GM12878 (cell line): ENCODE data around the gene ACER3. TPM values are rescaled to one million over a fixed set of nuclear protein-coding genes. Genes with fewer than 3 reads are reported as not detected.

Source experiments
- ATAC-seq: fragments of 200-7000 bp; cut with Tn5 transposase; 3 replicates; pipeline ENCODE4 v1.9.1; 2020; ENCODE audit warnings: mild to moderate bottlenecking, moderate library complexity
- BruUV-seq: library from RNA; stranded (reverse); fragments of 400-500 nt; replicated peaks from 2 replicates; lab custom pipeline; 2021; lab: Mats Ljungman, UMichigan
- CTCF ChIA-PET: fragments of 300-600 bp; sonication (Branson Sonifier 250); formaldehyde crosslinking; extraction: SDS; loops from one replicate; lab custom pipeline; 2021; ENCODE audit warnings: inconsistent platforms; lab: Yijun Ruan, JAX
- POLR2A ChIA-PET: fragments of 350-600 bp; formaldehyde crosslinking; extraction: SDS; loops from one replicate; lab custom pipeline; 2021; ENCODE audit warnings: inconsistent platforms; lab: Charles Lee
- RAD21 ChIA-PET: fragments of 300-600 bp; sonication (Branson Sonifier 250); formaldehyde crosslinking; loops from one replicate; lab custom pipeline; 2023; ENCODE audit warnings: antibody characterized with exemption; ENCODE audit not compliant: unreplicated experiment; lab: Charles Lee
- SMC1A ChIA-PET: fragments of 300-600 bp; sonication (Branson Sonifier 250); formaldehyde crosslinking; loops from one replicate; lab custom pipeline; 2023; ENCODE audit not compliant: unreplicated experiment, uncharacterized antibody; lab: Charles Lee
- DNase-seq: peaks from one replicate; pipeline ENCODE4 v3.0.0-alpha.2; 2011; ENCODE audit warnings: low read depth, low spot score
- FAIRE-seq: peaks from 3 replicates; lab custom pipeline; 2011; peaks lifted over from hg19 to GRCh38; lab: Jason Lieb, UNC
- H2AFZ ChIP-seq: 2 replicates; pipeline ENCODE4 v1.6.0; 2011; ENCODE audit warnings: low read depth, low read length, control low read depth; ENCODE audit not compliant: control insufficient read depth
- H3K27ac ChIP-seq: 2 replicates; pipeline ENCODE4 v1.5.1; 2011; ENCODE audit warnings: control low read depth; ENCODE audit not compliant: control insufficient read depth, insufficient read depth
- H3K27me3 ChIP-seq, 2 experiments: replicated peaks in 1 of 2; 2 replicates each; pipeline versions ENCODE4 v1.6.0 to v1.6.1; 2011; ENCODE audit warnings: low read length in 1 of 2; ENCODE audit not compliant: control insufficient read depth in 2 of 2, insufficient read depth in 2 of 2
- H3K36me3 ChIP-seq, 2 experiments: 2 replicates each; pipeline ENCODE4 v1.5.1; 2011; ENCODE audit warnings: low read length in 1 of 2; ENCODE audit not compliant: control insufficient read depth in 2 of 2, insufficient read depth in 2 of 2
- H3K4me1 ChIP-seq: 2 replicates; pipeline ENCODE4 v1.6.1; 2011; ENCODE audit warnings: mild to moderate bottlenecking, low read length, moderate library complexity, mixed read lengths; ENCODE audit not compliant: control insufficient read depth, insufficient read depth
- H3K4me2 ChIP-seq: 2 replicates; pipeline ENCODE4 v1.6.0; 2011; ENCODE audit warnings: control low read depth; ENCODE audit not compliant: control insufficient read depth, insufficient read depth
- H3K4me3 ChIP-seq: fragments of 200-600 bp; sonication (generic); 2 replicates; pipeline ENCODE4 v1.5.1; 2016
- H3K79me2 ChIP-seq: 2 replicates; pipeline ENCODE4 v1.6.0; 2011; ENCODE audit warnings: low read length; ENCODE audit not compliant: control insufficient read depth, insufficient read depth
- H3K9ac ChIP-seq: 2 replicates; pipeline ENCODE4 v1.8.0; 2011; ENCODE audit warnings: low read length, control low read depth, mixed read lengths; ENCODE audit not compliant: control insufficient read depth, insufficient read depth
- H3K9me3 ChIP-seq: replicated peaks from 3 replicates; pipeline ENCODE4 v1.5.1; 2011; ENCODE audit warnings: mild to moderate bottlenecking, low read length; ENCODE audit not compliant: control insufficient read depth, insufficient read depth
- H4K20me1 ChIP-seq: 2 replicates; pipeline ENCODE4 v1.6.0; 2011; ENCODE audit not compliant: control insufficient read depth, insufficient read depth
- DPF2 ChIP-seq: fragments of 450-650 bp; IDR thresholded peaks from 2 replicates; pipeline ENCODE4 v1.6.1; 2017; ENCODE audit warnings: mild to moderate bottlenecking
- FOXK2 ChIP-seq: fragments of 450-650 bp; IDR thresholded peaks from 2 replicates; pipeline ENCODE4 v1.6.1; 2017; ENCODE audit warnings: mild to moderate bottlenecking, moderate library complexity
- LARP7 ChIP-seq: fragments of 450-650 bp; IDR thresholded peaks from 2 replicates; pipeline ENCODE4 v1.6.1; 2017; ENCODE audit warnings: mild to moderate bottlenecking
- MEF2B ChIP-seq: fragments of 450-650 bp; IDR thresholded peaks from 2 replicates; pipeline ENCODE4 v1.6.1; 2018; ENCODE audit warnings: mild to moderate bottlenecking, moderate library complexity; ENCODE audit not compliant: partially characterized antibody, poor library complexity, severe bottlenecking
- NR2C2 ChIP-seq: IDR thresholded peaks from 2 replicates; pipeline ENCODE4 v1.6.1; 2011; ENCODE audit warnings: borderline replicate concordance, low read depth; ENCODE audit not compliant: control insufficient read depth, insufficient read length
- PRDM15 ChIP-seq: fragments of 450-650 bp; formaldehyde crosslinking; IDR thresholded peaks from 2 replicates; pipeline ENCODE4 v1.4.0; 2020; ENCODE audit warnings: mild to moderate bottlenecking, moderate library complexity
- SP1 ChIP-seq: IDR thresholded peaks from one replicate; pipeline ENCODE4 v1.6.1; 2011; ENCODE audit warnings: low read depth, low read length
- TCF7 ChIP-seq: IDR thresholded peaks from 2 replicates; pipeline ENCODE4 v1.6.1; 2014; ENCODE audit warnings: antibody characterized with exemption, borderline replicate concordance
- WGBS: methylation state at CpG from one replicate; pipeline ENCODE4 v1.1.6; 2016; ENCODE audit warnings: low lambda C conversion rate; ENCODE audit not compliant: insufficient replicate concordance, insufficient coverage; ENCODE audit errors: missing lambda C conversion rate; 5-methylcytosine and 5-hydroxymethylcytosine counted together
- in situ Hi-C: fragments of 300-500 bp; cut with MboI; formaldehyde crosslinking; loops from 9 replicates; pipeline ENCODE4 v1.14.3; 2018; ENCODE audit warnings: mixed read lengths
- intact Hi-C: fragments of 100-400 bp; cut with micrococcal nuclease; formaldehyde crosslinking; loops from one replicate; pipeline ENCODE4 v1.14.2; 2022; ENCODE audit not compliant: unreplicated experiment
- polyA plus RNA-seq, 11 experiments: library from polyadenylated mRNA; depleted of rRNA in 4 of 11; unstranded in 6 of 11; stranded (reverse) in 5 of 11; fragments of >200 nt; fragmentation: Nextera tagmentation in 4 of 11; fragmentation: Illumina TruSeq in 1 of 11; extraction: Ambion mirVana in 4 of 11; extraction: Trizol in 1 of 11; gene quantifications; 1 replicate in 1 of 11; 2 replicates in 10 of 11; pipeline versions ENCODE4 v1.2.1 to v1.2.3, GENCODE V29; 2011 to 2016; ENCODE audit warnings: inconsistent platforms in 2 of 11, missing spikeins in 2 of 11, low read depth in 1 of 11
- total RNA-seq, 4 experiments: library from RNA; depleted of rRNA in 3 of 4; stranded (reverse); fragments of >200 nt in 3 of 4; fragmentation: Illumina TruSeq in 1 of 4; extraction: Trizol in 1 of 4; gene quantifications; 2 replicates each; pipeline versions ENCODE4 v1.2.1 to v1.2.3, GENCODE V29; 2013 to 2021
- TF ChIP-seq, protein P1 (sequence below): fragments of 450-650 bp; IDR thresholded peaks from 2 replicates; pipeline ENCODE4 v1.6.1; 2016; ENCODE audit warnings: mild to moderate bottlenecking
- TF ChIP-seq, protein P2 (sequence below): IDR thresholded peaks from 2 replicates; pipeline ENCODE4 v1.6.1; 2011; ENCODE audit warnings: low read depth, low read length, improper control_type of control experiment, borderline replicate concordance
- TF ChIP-seq, protein P3 (sequence below): fragments of 450-650 bp; IDR thresholded peaks from 2 replicates; pipeline ENCODE4 v1.6.1; 2017; ENCODE audit warnings: antibody characterized with exemption, mild to moderate bottlenecking, moderate library complexity

ACER3 gene
- total and polyA plus RNA-seq, 10 of the 15 experiments (the other 5 are each of a cell fraction or from before 2014, with no cell fraction given), result 2.8 to 17.4 (median 10.3) TPM

DNA sequence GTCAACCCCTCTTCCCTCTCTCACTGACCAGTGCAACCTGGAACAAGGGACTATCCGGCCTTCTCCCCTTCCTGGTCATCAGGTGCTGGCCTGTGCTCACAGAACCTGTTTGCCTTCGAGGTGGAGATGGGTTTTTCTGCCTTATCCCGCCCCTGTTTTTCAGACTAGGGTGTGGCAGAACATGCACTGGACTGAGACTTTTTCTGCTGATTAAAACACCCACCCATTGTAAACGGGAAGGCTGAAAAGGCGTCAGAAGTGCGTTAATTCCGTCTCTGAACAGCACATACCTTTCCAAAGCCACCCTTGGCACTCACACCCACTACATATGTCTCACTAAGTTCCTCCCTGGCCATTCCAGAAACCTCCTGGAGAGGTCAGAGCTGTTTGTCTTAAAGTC lies 169.1 kb downstream of the ACER3 start (continued):
- TF ChIP-seq, protein P1, sequence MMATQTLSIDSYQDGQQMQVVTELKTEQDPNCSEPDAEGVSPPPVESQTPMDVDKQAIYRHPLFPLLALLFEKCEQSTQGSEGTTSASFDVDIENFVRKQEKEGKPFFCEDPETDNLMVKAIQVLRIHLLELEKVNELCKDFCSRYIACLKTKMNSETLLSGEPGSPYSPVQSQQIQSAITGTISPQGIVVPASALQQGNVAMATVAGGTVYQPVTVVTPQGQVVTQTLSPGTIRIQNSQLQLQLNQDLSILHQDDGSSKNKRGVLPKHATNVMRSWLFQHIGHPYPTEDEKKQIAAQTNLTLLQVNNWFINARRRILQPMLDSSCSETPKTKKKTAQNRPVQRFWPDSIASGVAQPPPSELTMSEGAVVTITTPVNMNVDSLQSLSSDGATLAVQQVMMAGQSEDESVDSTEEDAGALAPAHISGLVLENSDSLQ, result no peak
- TF ChIP-seq, protein P2, sequence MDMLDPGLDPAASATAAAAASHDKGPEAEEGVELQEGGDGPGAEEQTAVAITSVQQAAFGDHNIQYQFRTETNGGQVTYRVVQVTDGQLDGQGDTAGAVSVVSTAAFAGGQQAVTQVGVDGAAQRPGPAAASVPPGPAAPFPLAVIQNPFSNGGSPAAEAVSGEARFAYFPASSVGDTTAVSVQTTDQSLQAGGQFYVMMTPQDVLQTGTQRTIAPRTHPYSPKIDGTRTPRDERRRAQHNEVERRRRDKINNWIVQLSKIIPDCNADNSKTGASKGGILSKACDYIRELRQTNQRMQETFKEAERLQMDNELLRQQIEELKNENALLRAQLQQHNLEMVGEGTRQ, result no peak
- no peak for TF ChIP-seq FOXK2
- TF ChIP-seq DPF2, result no peak
- TF ChIP-seq SP1, result no peak
- no peak for TF ChIP-seq PRDM15 (CRISPR knock-in tag)

DNA sequence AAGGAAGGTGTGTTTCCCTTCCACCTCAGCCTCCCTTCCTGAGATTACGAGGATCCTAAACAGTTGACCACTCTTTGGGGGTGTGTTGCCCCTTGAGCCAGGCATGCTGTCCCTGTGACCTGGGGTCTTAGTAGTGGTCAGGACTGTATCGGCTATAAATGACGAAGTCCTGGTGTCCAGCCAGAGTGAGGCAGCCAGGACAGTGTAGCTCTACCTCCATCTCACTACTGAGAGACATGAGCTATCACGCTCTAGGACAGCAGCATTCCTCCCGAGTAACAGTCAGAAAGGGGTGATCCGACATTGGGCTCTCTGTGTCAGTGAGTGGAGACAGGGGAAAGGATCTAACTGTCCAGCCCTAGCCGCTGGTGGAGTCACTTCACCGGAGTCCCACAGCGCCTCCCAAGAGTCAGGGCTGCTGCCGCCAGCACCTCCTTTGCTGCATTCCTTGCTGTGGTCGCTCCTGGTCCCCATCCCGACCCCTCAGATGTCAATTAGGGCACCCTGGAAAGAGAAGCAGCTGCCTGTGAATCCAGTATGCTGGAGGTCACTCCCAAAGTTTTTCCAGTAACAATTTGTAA lies 170.2 kb downstream of the ACER3 start:
- POLR2A ChIA-PET, result no interaction called here
- CTCF ChIA-PET, result interaction anchor here (1.0 to 1.7 kb wide), 2 partner anchors 17 to 111 kb away, joined by 3 read pairs; no protein-coding TSS in a partner anchor
- in situ Hi-C loops, result no loop called here
- TF ChIP-seq NR2C2 (no peak), MEF2B (no peak), TCF7 (no peak), LARP7 (no peak)
- TF ChIP-seq, protein P3, sequence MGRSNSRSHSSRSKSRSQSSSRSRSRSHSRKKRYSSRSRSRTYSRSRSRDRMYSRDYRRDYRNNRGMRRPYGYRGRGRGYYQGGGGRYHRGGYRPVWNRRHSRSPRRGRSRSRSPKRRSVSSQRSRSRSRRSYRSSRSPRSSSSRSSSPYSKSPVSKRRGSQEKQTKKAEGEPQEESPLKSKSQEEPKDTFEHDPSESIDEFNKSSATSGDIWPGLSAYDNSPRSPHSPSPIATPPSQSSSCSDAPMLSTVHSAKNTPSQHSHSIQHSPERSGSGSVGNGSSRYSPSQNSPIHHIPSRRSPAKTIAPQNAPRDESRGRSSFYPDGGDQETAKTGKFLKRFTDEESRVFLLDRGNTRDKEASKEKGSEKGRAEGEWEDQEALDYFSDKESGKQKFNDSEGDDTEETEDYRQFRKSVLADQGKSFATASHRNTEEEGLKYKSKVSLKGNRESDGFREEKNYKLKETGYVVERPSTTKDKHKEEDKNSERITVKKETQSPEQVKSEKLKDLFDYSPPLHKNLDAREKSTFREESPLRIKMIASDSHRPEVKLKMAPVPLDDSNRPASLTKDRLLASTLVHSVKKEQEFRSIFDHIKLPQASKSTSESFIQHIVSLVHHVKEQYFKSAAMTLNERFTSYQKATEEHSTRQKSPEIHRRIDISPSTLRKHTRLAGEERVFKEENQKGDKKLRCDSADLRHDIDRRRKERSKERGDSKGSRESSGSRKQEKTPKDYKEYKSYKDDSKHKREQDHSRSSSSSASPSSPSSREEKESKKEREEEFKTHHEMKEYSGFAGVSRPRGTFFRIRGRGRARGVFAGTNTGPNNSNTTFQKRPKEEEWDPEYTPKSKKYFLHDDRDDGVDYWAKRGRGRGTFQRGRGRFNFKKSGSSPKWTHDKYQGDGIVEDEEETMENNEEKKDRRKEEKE, result no peak

More for the DNA sequence above, 170.2 kb downstream of the ACER3 start:
- H3K27ac ChIP-seq, result no peak overlapping the region
- SMC1A ChIA-PET, result no interaction called here
- no peaks in the 10 kb centered on the region; a peak in 1 of 4 replicates for H3K27me3 ChIP-seq
- RAD21 ChIA-PET, result no interaction called here
- H3K36me3 ChIP-seq, result no peaks in the 10 kb centered on the region
- DNase-seq, result no peak
- FAIRE-seq, result no peak
- no peak overlapping the region for H2AFZ ChIP-seq
- no peaks in the 10 kb centered on the region for H3K4me1 ChIP-seq
- H4K20me1 ChIP-seq, result no peaks in the 10 kb centered on the region
- no TSS peak for BruUV-seq
- intact Hi-C loops, result no loop called here
- H3K79me2 ChIP-seq, result no peaks in the 10 kb centered on the region
- H3K9ac ChIP-seq, result no peak overlapping the region
- H3K9me3 ChIP-seq, result no peaks in the 10 kb centered on the region
- no peak overlapping the region for H3K4me3 ChIP-seq
- ATAC-seq, result no peak
- no peak overlapping the region for H3K4me2 ChIP-seq
- 41% methylated on average over 12 of the region's 12 CpGs for WGBS
